Gastrocnemius medialis (tissue), 4 donors: Measurements from ENCODE around the gene PSTPIP2.

Source experiments
- POLR2A ChIP-seq, 2 donors: fragments of 450-650 bp; IDR thresholded peaks; one replicate each; pipeline ENCODE4 v1.6.1; 2017; ENCODE audit warnings: antibody characterized with exemption in 2 of 2, mild to moderate bottlenecking in 2 of 2, moderate library complexity in 2 of 2
- TF ChIP-seq, protein P1 (sequence below), 5 experiments: fragments of 450-650 bp in 3 of 5; fragments of 200-600 bp in 2 of 5; sonication (generic) in 2 of 5; IDR thresholded peaks in 4 of 5; conservative IDR thresholded peaks in 1 of 5; 1 replicate in 4 of 5; 2 replicates in 1 of 5; pipeline ENCODE4 v1.5.1; 2016 to 2019; ENCODE audit warnings: antibody characterized with exemption in 5 of 5, mild to moderate bottlenecking in 3 of 5, moderate library complexity in 3 of 5

DNA sequence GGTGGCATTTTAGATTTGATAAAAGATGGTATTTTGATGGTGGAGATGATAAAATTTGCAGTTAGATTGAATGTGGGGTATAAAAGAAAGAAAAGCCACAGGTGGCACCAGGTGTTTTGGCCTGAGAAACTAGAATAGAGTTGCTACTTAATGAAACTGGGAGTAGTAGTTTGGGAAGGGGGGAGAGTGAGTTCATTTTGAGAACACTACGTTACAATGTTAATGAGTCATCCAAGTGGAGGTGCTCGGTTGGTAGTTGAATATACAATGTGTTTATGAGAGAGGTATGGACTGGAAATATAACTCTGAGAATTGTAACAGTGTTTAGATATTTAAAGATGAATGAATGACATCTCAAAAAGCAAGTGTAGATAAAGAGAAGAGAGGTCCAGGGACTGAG is 131.3 kb downstream of the PSTPIP2 start:
- TF ChIP-seq, protein P1, sequence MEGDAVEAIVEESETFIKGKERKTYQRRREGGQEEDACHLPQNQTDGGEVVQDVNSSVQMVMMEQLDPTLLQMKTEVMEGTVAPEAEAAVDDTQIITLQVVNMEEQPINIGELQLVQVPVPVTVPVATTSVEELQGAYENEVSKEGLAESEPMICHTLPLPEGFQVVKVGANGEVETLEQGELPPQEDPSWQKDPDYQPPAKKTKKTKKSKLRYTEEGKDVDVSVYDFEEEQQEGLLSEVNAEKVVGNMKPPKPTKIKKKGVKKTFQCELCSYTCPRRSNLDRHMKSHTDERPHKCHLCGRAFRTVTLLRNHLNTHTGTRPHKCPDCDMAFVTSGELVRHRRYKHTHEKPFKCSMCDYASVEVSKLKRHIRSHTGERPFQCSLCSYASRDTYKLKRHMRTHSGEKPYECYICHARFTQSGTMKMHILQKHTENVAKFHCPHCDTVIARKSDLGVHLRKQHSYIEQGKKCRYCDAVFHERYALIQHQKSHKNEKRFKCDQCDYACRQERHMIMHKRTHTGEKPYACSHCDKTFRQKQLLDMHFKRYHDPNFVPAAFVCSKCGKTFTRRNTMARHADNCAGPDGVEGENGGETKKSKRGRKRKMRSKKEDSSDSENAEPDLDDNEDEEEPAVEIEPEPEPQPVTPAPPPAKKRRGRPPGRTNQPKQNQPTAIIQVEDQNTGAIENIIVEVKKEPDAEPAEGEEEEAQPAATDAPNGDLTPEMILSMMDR (IDR thresholded peaks at IDR 0.05 in 4 of 5, conservative IDR thresholded peaks at IDR 0.05 in 1 of 5), result no peak
- no peak for TF ChIP-seq POLR2A (IDR thresholded peaks at IDR 0.05)
